T-helper 2 cell treated with Interferon-gamma antibody and Interleukin-4, amounts not matched to agents 5 μg/mL and 100 μg/mL, for 36 hours (primary cell): ENCODE measurements around the gene COLGALT1.
A peak's percentile ranks its signal among the peaks of the same experiment; 100 is the strongest.
"Not testable (repeated sequence)": the region's sequence is repeated elsewhere in the genome, so short reads cannot be mapped to it uniquely, and the experiment has no call there.

Source experiments
- DNase-seq: peaks from one replicate; pipeline ENCODE4 v3.0.0; 2021; ENCODE audit warnings: low spot score
- H3K27ac Mint-ChIP-seq: one replicate; pipeline ENCODE4 v1.8.0; 2021; ENCODE audit warnings: mild to moderate bottlenecking, mixed read lengths
- H3K27me3 Mint-ChIP-seq: one replicate; pipeline ENCODE4 v1.8.0; 2021; ENCODE audit warnings: low read depth, mixed read lengths
- H3K36me3 Mint-ChIP-seq: one replicate; pipeline ENCODE4 v1.8.0; 2021; ENCODE audit warnings: low read depth, mixed read lengths
- H3K4me1 Mint-ChIP-seq: one replicate; pipeline ENCODE4 v1.8.0; 2021; ENCODE audit warnings: low read depth, mixed read lengths
- H3K4me3 Mint-ChIP-seq: one replicate; pipeline ENCODE4 v1.8.0; 2022; ENCODE audit warnings: mild to moderate bottlenecking, moderate library complexity, mixed read lengths
- H3K9me3 Mint-ChIP-seq: one replicate; pipeline ENCODE4 v1.8.0; 2021; ENCODE audit warnings: mixed read lengths

Gene COLGALT1

DNA sequence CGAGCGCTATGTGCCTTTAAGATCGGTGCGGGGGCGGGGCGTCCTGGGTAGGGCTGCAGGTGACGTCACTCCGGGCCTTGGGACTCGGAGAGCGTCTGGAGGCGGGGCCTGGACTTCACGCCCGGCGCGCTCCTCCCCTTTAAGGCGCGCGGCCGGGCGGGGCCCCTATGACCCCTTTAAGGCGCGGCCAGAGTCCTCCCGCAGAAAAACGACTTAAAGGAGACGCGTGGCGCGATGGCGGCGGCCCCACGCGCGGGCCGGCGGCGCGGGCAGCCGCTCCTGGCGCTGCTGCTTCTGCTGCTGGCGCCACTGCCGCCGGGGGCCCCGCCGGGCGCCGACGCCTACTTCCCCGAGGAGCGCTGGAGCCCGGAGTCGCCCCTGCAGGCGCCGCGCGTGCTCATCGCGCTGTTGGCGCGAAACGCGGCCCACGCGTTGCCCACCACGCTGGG lies at the start of gene COLGALT1:
Gene COLGALT1 (plus strand): TSS at position 170 of the 449 bp plus-strand sequence. CDS start 65 bp downstream, at position 235.
- Mint-ChIP-seq H3K27me3 (no peaks in the 10 kb centered on the region), H3K9me3 (no peaks in the 10 kb centered on the region), H3K4me3 (peak within 1 kb of the TSS; percentile 90), H3K4me1 (peaks cover 12% of the 10 kb centered on the region), H3K27ac (peak within 1 kb of the TSS; percentile 82), H3K36me3 (peaks cover 17% of the 10 kb centered on the region)
- peak; percentile 98 for DNase-seq

DNA sequence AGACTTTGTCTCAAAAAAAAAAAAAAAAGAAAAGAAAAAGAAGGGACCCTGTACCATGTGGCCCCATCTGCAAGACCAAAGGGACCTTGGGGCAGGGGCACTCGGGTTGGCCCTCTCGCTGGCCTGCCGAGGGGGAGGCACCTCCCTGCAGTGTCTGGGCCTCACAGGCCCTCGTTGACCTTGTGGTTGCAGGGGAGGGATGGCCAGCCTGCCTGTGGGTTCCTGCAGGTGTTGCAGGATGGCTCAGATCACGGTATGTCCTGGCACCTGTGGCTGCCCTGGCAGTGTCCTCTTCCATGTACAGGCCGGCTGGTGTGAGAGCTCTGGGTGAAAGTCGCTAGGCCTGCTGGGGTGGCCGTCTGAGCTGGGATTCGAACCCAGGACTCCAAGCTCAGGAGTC lies 48.7 kb upstream of the COLGALT1 start:
- no peaks in the 10 kb centered on the region for H3K27me3 Mint-ChIP-seq

DNA sequence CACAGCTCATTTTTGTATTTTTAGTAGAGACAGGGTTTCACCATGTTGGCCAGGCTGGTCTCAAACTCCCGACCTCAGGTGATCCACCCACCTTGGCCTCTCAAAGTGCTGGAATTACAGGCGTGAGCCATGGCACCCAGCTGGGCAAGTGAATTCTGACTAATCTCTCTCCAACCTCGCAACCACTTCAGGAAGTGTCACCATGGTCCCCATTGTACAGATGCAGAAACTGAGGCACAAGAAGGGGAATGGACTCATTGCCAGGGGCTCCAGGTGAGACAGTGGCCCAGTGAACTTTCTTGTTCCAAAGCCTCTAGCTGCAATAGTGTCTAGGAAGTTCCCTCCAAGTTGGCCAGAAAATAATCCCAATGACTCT lies 46.9 kb upstream of the COLGALT1 start:
- H3K9me3 Mint-ChIP-seq, result not testable (repeated sequence)

More for the DNA sequence above, 48.7 kb upstream of the COLGALT1 start:
- Mint-ChIP-seq H3K4me1 (peaks cover 18% of the 10 kb centered on the region), H3K4me3 (no peak overlapping the region), H3K27ac (no peak overlapping the region), H3K36me3 (peaks cover 23% of the 10 kb centered on the region), H3K9me3 (no peaks in the 10 kb centered on the region)
- DNase-seq, result no peak

DNA sequence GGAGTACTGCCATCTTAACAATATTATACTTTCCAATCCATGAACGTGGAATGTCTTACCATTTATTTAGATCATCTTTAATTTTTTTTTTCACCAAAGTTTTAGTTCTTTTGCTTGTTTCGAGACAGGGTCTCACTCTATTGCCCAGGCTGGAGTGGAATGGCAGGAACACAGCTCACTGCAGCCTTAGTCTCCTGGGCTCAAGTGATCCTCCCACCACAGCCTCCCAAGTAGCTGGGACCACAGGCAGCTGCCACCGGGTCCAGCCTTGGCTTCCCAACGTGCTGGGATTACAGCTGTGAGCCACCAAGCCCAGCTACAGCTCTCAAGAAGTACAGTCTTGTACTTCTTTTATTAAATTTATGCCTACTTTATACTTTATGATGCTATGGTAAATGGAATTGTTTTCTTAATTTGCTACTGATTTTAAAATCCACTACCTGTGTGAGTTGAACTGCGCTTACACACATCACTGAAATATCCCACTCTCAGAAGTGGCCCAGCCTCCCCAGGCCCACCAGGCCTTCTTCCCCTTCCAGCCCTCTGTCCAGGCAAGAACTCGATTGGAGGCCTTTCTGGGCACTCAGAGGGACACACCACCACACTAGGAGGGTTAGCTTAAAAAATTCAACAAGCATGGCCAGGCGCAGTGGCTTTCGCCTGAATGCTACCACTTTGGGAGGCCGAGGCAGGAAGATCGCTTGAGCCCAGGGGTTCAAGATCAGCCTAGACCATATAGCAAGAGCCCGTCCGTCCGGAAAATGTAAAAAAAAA lies 45.0 kb upstream of the COLGALT1 start:
- H3K27ac Mint-ChIP-seq, result peak overlapping the region; percentile 96
- peaks cover 28% of the 10 kb centered on the region for H3K4me1 Mint-ChIP-seq
- H3K4me3 Mint-ChIP-seq, result peak overlapping the region; percentile 98
- DNase-seq, result no peak
- peaks cover 31% of the 10 kb centered on the region for H3K36me3 Mint-ChIP-seq
- H3K27me3 Mint-ChIP-seq, result no peaks in the 10 kb centered on the region
- H3K9me3 Mint-ChIP-seq, result no peaks in the 10 kb centered on the region

More for the DNA sequence above, 46.9 kb upstream of the COLGALT1 start:
- not testable (repeated sequence) for H3K27me3 Mint-ChIP-seq, DNase-seq, H3K4me3 Mint-ChIP-seq
- peak overlapping the region; percentile 31 for H3K27ac Mint-ChIP-seq
- peaks cover 26% of the 10 kb centered on the region for H3K4me1 Mint-ChIP-seq
- H3K36me3 Mint-ChIP-seq, result peaks cover 30% of the 10 kb centered on the region

DNA sequence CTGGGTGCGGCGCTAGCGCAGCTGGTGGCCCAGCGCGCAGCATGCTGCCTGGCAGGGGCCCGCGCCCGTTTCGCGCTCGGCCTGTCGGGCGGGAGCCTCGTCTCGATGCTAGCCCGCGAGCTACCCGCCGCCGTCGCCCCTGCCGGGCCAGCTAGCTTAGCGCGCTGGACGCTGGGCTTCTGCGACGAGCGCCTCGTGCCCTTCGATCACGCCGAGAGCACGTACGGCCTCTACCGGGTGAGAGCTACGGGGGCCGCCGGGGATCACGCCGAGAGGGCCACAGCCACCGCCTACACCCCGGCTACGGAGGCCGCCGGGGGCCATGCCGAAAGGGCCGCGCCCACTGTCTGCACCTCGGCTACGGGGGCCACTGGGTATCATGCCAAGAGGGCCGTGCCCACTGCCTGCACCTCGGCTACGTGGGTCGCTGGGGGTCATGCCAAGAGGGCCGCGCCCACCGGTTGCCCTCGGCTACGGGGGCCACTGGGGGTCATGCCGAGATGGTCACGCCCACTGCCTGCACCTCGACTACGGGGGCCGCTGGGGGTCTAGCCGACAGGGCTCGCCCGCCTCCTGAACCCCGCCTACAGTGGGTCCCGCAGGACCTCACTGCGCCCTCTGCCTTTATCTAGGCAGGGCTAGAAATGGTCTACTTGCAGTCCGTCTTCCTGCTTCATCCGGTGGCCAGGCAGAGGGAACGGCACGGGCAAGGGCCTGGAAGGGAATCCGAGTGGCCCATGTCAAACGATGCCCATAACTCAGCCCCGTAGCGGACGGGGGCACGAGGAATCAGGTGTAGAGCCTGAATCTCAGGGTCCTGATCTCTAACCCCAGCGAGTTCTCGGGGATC lies 43.5 kb upstream of the COLGALT1 start:
- Mint-ChIP-seq H3K9me3 (no peaks in the 10 kb centered on the region), H3K36me3 (peaks cover 39% of the 10 kb centered on the region), H3K4me3 (peak overlapping the region; percentile 98), H3K4me1 (peaks cover 28% of the 10 kb centered on the region), H3K27ac (peak overlapping the region; percentile 83), H3K27me3 (no peaks in the 10 kb centered on the region)
- peak; percentile 85 for DNase-seq

DNA sequence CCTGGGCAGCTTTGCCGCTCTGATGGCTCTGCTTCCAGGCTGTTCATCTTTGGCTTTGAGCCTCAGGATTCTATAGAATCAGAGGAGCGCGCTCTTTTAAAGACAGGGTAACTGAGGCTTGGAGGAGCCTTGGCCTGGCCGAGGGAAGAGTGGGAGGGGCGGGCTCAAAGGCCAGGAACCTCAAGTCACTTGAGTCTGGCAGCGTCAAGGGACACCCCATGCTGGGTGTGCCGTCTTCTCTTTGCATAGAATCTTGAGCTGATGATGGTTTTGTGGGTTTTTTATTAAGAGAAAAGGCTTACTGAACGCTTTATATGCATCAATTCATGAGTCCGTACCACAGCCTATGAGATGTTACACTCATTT lies 42.9 kb upstream of the COLGALT1 start:
- H3K27me3 Mint-ChIP-seq, result no peaks in the 10 kb centered on the region
- no peak for DNase-seq

DNA sequence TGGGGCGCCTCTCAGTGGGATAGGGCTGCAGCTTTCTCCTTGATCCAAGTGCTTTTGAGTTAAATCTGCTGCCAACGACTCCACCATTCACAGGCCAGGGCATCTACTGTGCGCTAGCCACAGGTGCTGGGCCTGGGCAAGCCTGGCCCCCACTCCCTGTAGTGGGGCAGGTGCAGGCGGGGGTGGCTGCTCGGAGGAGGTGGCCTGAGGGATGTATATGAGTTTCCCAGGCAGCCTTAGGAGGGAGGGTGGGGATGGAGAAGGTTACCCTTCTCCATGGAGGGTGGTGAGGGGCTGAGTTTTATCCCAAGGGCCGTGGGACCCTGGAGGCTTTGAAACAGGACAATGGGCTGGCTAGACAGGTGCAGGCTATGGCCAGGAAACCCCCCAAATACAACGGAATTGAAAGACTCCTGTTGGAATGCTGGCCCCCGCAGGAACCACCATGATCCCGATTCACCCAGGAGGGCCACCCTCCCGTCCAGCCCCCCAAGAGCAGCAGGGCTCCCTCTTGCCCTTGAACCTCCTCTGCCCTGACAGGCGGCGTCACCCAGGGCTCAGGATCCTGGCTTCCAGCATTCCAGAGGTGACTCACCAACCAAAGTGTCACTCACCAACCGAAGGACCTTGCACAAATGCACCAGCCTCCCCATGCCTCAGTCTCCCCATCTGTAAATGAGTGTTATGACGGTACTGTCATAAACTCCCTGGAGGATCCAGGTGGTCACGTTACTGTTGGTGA lies 39.9 kb upstream of the COLGALT1 start:
- Mint-ChIP-seq H3K36me3 (peaks cover 41% of the 10 kb centered on the region), H3K27me3 (no peaks in the 10 kb centered on the region), H3K4me1 (peaks cover 13% of the 10 kb centered on the region)

More for the DNA sequence above, 42.9 kb upstream of the COLGALT1 start:
- peak overlapping the region; percentile 83 for H3K27ac Mint-ChIP-seq
- H3K4me1 Mint-ChIP-seq, result peaks cover 27% of the 10 kb centered on the region
- peaks cover 6% of the 10 kb centered on the region for H3K9me3 Mint-ChIP-seq
- H3K4me3 Mint-ChIP-seq, result peak overlapping the region; percentile 98
- peaks cover 44% of the 10 kb centered on the region for H3K36me3 Mint-ChIP-seq

DNA sequence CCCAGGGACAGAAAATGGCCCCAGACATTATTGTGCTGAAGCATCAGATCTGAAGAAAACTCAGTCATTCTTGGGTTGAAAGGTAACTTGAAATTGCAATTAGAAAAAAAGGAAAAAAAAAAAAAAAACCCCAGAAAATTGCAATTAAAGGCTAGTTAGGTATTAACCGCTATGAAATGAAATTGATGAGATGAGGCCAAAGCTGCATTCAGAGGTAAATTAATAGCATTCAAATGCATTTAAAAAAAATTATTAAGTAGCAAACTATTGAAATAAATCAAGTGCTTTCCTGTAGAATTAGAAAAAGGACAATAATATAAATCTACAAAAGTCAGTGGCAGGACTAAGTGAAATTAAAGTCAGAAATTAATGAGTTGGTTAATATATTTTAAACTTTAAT lies 37.6 kb upstream of the COLGALT1 start:
- no peaks in the 10 kb centered on the region for H3K27me3 Mint-ChIP-seq
- peaks cover 8% of the 10 kb centered on the region for H3K4me1 Mint-ChIP-seq
- peaks cover 36% of the 10 kb centered on the region for H3K36me3 Mint-ChIP-seq
- no peak overlapping the region for H3K4me3 Mint-ChIP-seq
- H3K27ac Mint-ChIP-seq, result no peak overlapping the region
- no peak for DNase-seq
- peaks cover 11% of the 10 kb centered on the region for H3K9me3 Mint-ChIP-seq

More for the DNA sequence above, 39.9 kb upstream of the COLGALT1 start:
- H3K4me3 Mint-ChIP-seq, result no peak overlapping the region
- DNase-seq, result no peak
- H3K27ac Mint-ChIP-seq, result no peak overlapping the region
- peaks cover 11% of the 10 kb centered on the region for H3K9me3 Mint-ChIP-seq

DNA sequence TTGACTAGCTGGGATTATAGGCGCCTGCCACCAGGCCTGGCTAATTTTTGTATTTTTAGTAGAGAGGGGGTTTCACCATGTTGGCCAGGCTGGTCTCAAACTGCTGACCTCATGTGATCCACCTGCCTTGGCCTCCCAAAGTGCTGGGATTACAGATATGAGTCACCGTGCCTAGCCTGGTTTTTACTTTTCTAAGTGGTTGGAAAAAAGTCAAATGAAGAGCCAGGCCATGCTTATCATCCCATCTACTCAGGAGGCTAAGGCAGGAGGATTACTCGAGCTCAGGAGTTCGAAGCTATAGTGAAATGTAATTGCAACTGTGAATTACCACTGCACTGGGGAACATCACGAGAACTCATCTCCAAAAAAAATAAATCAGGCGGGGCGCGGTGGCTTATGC lies 36.8 kb upstream of the COLGALT1 start:
- Mint-ChIP-seq H3K36me3 (peaks cover 35% of the 10 kb centered on the region), H3K9me3 (peaks cover 11% of the 10 kb centered on the region), H3K4me1 (peaks cover 15% of the 10 kb centered on the region)
- not testable (repeated sequence) for DNase-seq, H3K27me3 Mint-ChIP-seq, H3K4me3 Mint-ChIP-seq, H3K27ac Mint-ChIP-seq

DNA sequence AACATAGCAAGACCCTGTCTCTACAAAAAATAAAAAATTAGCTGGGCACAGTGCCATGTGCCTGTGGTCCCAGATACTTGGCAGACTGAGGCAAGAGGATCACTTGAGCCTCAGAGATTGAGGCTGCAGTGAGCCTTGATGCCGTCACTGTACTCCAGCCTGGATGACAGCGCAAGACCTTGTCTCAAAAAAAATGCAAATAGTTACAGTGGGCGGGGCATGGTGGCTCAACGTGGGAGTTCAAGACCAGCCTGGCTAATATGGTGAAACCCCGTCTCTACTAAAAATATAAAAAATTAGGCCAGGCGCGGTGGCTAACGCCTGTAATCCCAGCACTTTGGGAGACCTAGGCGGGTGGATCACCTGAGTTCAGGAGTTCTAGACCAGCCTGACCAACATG lies 35.5 kb upstream of the COLGALT1 start:
- H3K36me3 Mint-ChIP-seq, result peaks cover 34% of the 10 kb centered on the region
- H3K27ac Mint-ChIP-seq, result no peak overlapping the region
- no peak for DNase-seq
- peaks cover 18% of the 10 kb centered on the region for H3K4me1 Mint-ChIP-seq
- peaks cover 11% of the 10 kb centered on the region for H3K9me3 Mint-ChIP-seq
- H3K27me3 Mint-ChIP-seq, result no peaks in the 10 kb centered on the region
- no peak overlapping the region for H3K4me3 Mint-ChIP-seq

DNA sequence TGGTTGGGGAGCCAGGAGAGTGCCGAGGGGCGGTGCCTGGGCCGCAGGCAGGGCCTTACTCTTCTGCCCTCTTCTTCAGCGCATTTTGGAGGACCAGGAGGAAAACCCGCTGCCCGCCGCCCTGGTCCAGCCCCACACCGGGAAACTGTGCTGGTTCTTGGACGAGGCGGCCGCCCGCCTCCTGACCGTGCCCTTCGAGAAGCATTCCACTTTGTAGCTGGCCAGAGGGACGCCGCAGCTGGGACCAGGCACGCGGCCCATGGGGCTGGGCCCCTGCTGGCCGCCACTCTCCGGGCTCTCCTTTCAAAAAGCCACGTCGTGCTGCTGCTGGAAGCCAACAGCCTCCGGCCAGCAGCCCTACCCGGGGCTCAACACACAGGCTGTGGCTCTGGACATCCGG lies 34.6 kb upstream of the COLGALT1 start:
- Mint-ChIP-seq H3K4me1 (peaks cover 18% of the 10 kb centered on the region), H3K27me3 (no peaks in the 10 kb centered on the region), H3K36me3 (peaks cover 31% of the 10 kb centered on the region), H3K4me3 (no peak overlapping the region), H3K27ac (no peak overlapping the region), H3K9me3 (peaks cover 11% of the 10 kb centered on the region)
- no peak for DNase-seq

DNA sequence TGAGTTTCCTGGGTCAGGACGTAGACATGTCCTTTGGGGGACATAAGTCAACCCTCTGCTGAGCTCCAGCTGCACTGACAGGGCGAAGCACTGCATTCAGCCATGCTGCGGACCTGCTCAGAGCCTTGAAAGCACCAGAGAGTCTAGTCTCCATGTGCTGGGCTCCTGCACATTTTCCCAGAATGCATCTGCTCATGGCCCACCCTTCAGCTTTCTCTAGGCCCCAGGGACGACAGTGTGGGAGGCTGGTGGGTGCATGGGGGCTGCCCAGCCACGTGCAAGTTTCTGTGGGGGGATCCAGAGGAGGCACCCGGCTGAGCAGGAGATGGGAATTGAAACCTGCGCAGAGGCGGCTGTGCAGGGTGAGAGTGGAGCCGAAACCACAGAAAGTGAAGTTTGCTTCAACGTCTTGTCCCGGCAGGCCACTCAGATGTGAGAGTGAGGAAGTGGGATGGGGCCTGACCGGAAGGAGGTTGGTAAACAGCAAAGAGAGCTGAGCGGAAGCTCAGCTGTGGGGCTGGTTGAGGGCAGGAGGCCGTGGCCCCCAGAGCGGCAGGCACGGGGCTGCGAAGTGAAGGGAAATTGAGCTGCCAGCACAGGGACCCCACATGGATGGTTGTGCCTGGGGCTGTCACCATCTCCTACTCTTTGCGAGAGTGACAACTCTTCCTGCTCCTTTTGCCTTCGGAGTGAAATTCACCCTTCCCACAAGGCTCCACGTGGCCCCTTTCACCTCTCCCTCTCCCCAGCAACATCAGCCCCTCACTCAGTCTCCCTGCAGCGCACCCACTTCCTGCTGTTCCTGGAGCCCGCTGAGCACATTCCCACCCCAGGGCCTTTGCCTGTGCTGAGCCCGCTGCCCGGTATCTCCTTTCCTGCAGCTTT lies 32.2 kb upstream of the COLGALT1 start:
- H3K27me3 Mint-ChIP-seq, result no peaks in the 10 kb centered on the region
- peaks cover 22% of the 10 kb centered on the region for H3K4me1 Mint-ChIP-seq
- peaks cover 13% of the 10 kb centered on the region for H3K36me3 Mint-ChIP-seq
- H3K9me3 Mint-ChIP-seq, result no peaks in the 10 kb centered on the region
- peak overlapping the region; percentile 71 for H3K4me3 Mint-ChIP-seq
- peak; percentile 67 for DNase-seq
- H3K27ac Mint-ChIP-seq, result peak overlapping the region; percentile 80

DNA sequence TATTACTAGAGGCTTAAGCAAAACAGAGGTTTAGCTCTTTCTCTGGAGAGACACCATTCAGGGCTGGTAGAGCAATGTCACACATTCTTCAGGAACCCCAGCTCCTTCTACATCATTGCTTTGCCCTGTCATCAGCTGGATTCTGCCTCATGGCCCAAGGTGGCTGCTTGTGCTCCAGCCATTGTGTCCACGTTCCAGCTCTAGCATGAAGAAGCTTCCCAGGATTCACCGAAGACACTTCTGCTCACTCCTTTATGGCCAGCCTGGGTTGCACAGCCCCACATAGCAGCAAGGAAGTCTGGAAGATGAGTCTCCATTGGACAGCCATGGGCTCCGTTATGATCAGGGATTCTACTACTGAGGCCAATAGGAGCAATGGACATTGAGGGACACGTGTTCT lies 30.8 kb upstream of the COLGALT1 start:
- H3K36me3 Mint-ChIP-seq, result peaks cover 8% of the 10 kb centered on the region
- H3K4me1 Mint-ChIP-seq, result peaks cover 23% of the 10 kb centered on the region
- DNase-seq, result no peak
- no peak overlapping the region for H3K4me3 Mint-ChIP-seq
- H3K27ac Mint-ChIP-seq, result no peak overlapping the region
- H3K9me3 Mint-ChIP-seq, result peaks cover 7% of the 10 kb centered on the region
- H3K27me3 Mint-ChIP-seq, result peaks cover 5% of the 10 kb centered on the region
